Psoas muscle (tissue), 8 donors: Measurements from ENCODE around the gene CABP2. TPM values are rescaled to one million over a fixed set of nuclear protein-coding genes. Genes with fewer than 3 reads are reported as not detected.

Experiments
- ATAC-seq, 4 donors: fragments of 200-7000 bp; cut with Tn5 transposase; one replicate each; pipeline ENCODE4 v1.9.1; 2020; ENCODE audit warnings: moderate library complexity in 3 of 4, mild to moderate bottlenecking in 2 of 4
- DNase-seq, 2 donors: peaks; one replicate each; pipeline ENCODE4 v3.0.0-alpha.2; 2020
- H3K27ac ChIP-seq: fragments of 200-600 bp; one replicate; pipeline ENCODE4 v1.8.0; 2022
- H3K27me3 ChIP-seq, 3 donors: fragments of 200-600 bp in 1 of 3; one replicate each; pipeline versions ENCODE4 v1.6.1 to v1.8.0; 2013 to 2022; ENCODE audit warnings: low read length in 2 of 3, mild to moderate bottlenecking in 2 of 3, moderate library complexity in 1 of 3; ENCODE audit not compliant: insufficient read depth in 3 of 3
- H3K36me3 ChIP-seq, 2 donors: fragments of 200-600 bp in 1 of 2; one replicate each; pipeline versions ENCODE4 v1.6.1 to v1.8.0; 2013 to 2022; ENCODE audit warnings: low read depth in 1 of 2, mild to moderate bottlenecking in 1 of 2, moderate library complexity in 1 of 2; ENCODE audit not compliant: insufficient read depth in 1 of 2
- H3K4me1 ChIP-seq: fragments of 200-600 bp; one replicate; pipeline ENCODE4 v1.8.0; 2022
- H3K4me3 ChIP-seq: fragments of 200-600 bp; one replicate; pipeline ENCODE4 v1.8.0; 2022; ENCODE audit warnings: mild to moderate bottlenecking
- H3K9me3 ChIP-seq: fragments of 200-600 bp; one replicate; pipeline ENCODE4 v1.8.0; 2022
- WGBS, 3 donors: extraction: QIAGEN DNeasy Blood & Tissue Kit; methylation state at CpG; one replicate each; pipeline versions ENCODE4 v1.1.6 to v1.1.7; 2013; 5-methylcytosine and 5-hydroxymethylcytosine counted together
- intact Hi-C, 2 donors: fragments of 100-400 bp; cut with DNase I; formaldehyde crosslinking; loops; one replicate each; pipeline versions ENCODE4 v1.11.0 to v1.14.2; 2022
- polyA plus RNA-seq, 3 donors: library from polyadenylated mRNA; stranded (reverse); fragments of 200-250 nt; gene quantifications; one replicate each; pipeline ENCODE4 v1.2.3, GENCODE V29; 2013
- total RNA-seq, 4 donors: library from RNA; stranded (reverse); fragmentation: NEBNext Ultra II Directional in 2 of 4; extraction: Animal tissue kit (Norgen Biotek cat#: 25700) in 2 of 4; gene quantifications; one replicate each; pipeline versions ENCODE4 v1.2.1 to v1.2.4, GENCODE V29; 2021 to 2023
- TF ChIP-seq, protein P1 (sequence below): fragments of 200-600 bp; IDR thresholded peaks from one replicate; pipeline ENCODE4 v1.8.0; 2022; ENCODE audit warnings: antibody characterized with exemption
- donor health status: healthy with polysubstance abuse.
- donor health status: DM: no; HTN: no; CAD: no; lungs with moderate emphysema.
- donor health status: Bipolar disorder and iron deficiency.
- donor health status: healthy.
- donor health status: DM: yes; HTN: yes; CAD: no.
- donor health status: DM: no; HTN: no; CAD: no.
- donor health status: DM: no; HTN: no; CAD: no.
- donor health status: DM: yes; HTN: yes; CAD: no.

The CABP2 gene
- total and polyA plus RNA-seq, 7 donors: not detected

- intact Hi-C loops: no loop called here
- Histone ChIP-seq H3K27me3 (no peaks in the 10 kb centered on the region), H3K4me3 (no peak overlapping the region), H3K4me1 (no peaks in the 10 kb centered on the region), H3K27ac (no peak overlapping the region), H3K36me3 (peaks cover 0 to 44% of the 10 kb centered on the region in 2 donors), H3K9me3 (no peaks in the 10 kb centered on the region)
- DNase-seq: no peak
- ATAC-seq: no peak
- TF ChIP-seq, protein P1, sequence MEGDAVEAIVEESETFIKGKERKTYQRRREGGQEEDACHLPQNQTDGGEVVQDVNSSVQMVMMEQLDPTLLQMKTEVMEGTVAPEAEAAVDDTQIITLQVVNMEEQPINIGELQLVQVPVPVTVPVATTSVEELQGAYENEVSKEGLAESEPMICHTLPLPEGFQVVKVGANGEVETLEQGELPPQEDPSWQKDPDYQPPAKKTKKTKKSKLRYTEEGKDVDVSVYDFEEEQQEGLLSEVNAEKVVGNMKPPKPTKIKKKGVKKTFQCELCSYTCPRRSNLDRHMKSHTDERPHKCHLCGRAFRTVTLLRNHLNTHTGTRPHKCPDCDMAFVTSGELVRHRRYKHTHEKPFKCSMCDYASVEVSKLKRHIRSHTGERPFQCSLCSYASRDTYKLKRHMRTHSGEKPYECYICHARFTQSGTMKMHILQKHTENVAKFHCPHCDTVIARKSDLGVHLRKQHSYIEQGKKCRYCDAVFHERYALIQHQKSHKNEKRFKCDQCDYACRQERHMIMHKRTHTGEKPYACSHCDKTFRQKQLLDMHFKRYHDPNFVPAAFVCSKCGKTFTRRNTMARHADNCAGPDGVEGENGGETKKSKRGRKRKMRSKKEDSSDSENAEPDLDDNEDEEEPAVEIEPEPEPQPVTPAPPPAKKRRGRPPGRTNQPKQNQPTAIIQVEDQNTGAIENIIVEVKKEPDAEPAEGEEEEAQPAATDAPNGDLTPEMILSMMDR: no peak
- WGBS, 3 donors: 72 to 81% (median 80%) methylated on average over 21 to 24 of the region's 24 CpGs
Observed at GRCh38 chr11:67491276-67492068, 31.8 kb downstream of the CABP2 start.

GRCh38 chr11:67490727-67491065 is 32.5 kb downstream of the CABP2 start:
- intact Hi-C loops: no loop called here
- 64 to 67% (median 66%) methylated on average over 13 to 15 of the region's 15 CpGs for WGBS, 3 donors
- peaks cover 0 to 44% of the 10 kb centered on the region in 2 donors for H3K36me3 ChIP-seq

DNA sequence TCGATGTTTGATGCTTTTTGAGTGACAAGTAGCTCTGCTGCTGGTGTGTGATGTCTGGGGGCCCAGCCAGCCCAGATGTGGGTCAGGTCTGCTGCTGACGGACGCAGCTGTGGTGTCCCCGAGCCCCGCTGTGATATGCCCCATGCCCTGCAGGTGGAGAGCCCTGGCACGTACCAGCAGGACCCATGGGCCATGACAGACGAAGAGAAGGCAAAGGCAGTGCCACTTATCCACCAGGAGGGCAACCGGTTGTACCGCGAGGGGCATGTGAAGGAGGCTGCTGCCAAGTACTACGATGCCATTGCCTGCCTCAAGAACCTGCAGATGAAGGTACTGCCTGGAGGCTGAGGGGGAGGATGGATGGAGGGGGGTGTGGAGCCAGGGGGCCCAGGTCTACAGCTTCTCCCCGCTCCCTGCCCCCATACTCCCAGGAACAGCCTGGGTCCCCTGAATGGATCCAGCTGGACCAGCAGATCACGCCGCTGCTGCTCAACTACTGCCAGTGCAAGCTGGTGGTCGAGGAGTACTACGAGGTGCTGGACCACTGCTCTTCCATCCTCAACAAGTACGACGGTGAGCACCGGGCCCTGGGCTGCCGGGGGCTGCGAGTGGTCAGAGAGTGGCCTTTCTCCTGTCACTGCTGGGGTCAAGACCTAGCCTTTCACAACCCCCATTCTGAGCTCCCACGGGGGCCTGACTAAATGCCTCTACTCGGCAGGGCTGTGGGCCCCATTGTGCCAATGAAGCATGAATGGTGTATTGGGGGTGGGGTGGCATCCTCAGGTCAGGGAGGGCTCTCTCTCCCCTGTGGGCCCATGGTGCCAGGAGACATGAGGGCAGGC is 33.1 kb downstream of the CABP2 start:
- H3K36me3 ChIP-seq: peaks cover 0 to 44% of the 10 kb centered on the region in 2 donors

More at GRCh38 chr11:67490727-67491065, 32.5 kb downstream of the CABP2 start:
- no peak for DNase-seq
- Histone ChIP-seq H3K9me3 (no peaks in the 10 kb centered on the region), H3K4me3 (no peak overlapping the region), H3K27ac (no peak overlapping the region), H3K27me3 (no peaks in the 10 kb centered on the region), H3K4me1 (no peaks in the 10 kb centered on the region)
- no peak for ATAC-seq
- TF ChIP-seq, protein P1: no peak

GRCh38 chr11:67489203-67489884 is 33.9 kb downstream of the CABP2 start:
- no peaks in the 10 kb centered on the region for H3K27me3 ChIP-seq
- no peak for DNase-seq
- no peaks in the 10 kb centered on the region for H3K4me1 ChIP-seq
- no peak for ATAC-seq
- intact Hi-C loops: no loop called here
- no peak overlapping the region for H3K27ac ChIP-seq
- H3K4me3 ChIP-seq: no peak overlapping the region
- H3K9me3 ChIP-seq: no peaks in the 10 kb centered on the region
- peaks cover 0 to 49% of the 10 kb centered on the region in 2 donors for H3K36me3 ChIP-seq
- 81 to 84% (median 83%) methylated on average over 23 to 25 of the region's 25 CpGs for WGBS, 3 donors
- TF ChIP-seq, protein P1: no peak

More for the DNA sequence above, 33.1 kb downstream of the CABP2 start:
- Histone ChIP-seq H3K4me1 (no peaks in the 10 kb centered on the region), H3K27me3 (no peaks in the 10 kb centered on the region), H3K4me3 (no peak overlapping the region), H3K27ac (no peak overlapping the region), H3K9me3 (no peaks in the 10 kb centered on the region)
- intact Hi-C loops: no loop called here
- DNase-seq (no peak), ATAC-seq (peak; percentile 42 to 71 (median 47))
- TF ChIP-seq, protein P1: no peak
- 79 to 83% (median 83%) methylated on average over 21 to 23 of the region's 23 CpGs for WGBS, 3 donors
